ENCODE results near the gene MYRIP.

The MYRIP gene

DNA sequence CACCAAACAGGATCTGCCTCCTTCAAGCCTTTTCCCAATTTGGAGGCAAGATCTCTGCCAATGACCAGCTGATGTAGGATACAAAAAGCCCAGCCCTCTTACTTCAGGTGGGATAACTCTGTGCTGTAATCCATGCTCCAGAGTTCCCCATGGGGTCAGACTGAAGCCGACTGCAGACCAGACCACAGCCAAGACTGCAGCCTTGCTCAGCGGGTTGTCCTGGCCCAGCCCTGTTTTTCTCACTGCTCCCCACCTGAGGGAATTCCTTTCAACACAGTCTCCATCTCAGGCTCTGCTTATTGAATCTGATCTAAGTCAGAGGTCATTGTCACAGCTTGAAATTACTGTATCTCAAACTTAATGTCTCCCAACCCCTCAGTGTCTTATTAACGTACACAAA lies 207.0 kb downstream of the MYRIP start:
- Histone ChIP-seq H2AFZ (ENCODE audit: low read depth, low read length) (no peak overlapping the region), H3K27ac (ENCODE audit: low read length) (no peak overlapping the region), H3K79me2 (ENCODE audit: low read length) (no peaks in the 10 kb centered on the region), H4K20me1 (ENCODE audit: insufficient read depth, low read length) (no peaks in the 10 kb centered on the region), H3K4me2 (ENCODE audit: low read length) (no peak overlapping the region), H3K4me3 (ENCODE audit: low read length) (no peak overlapping the region), H3K4me1 (ENCODE audit: low read length) (peaks cover 10% of the 10 kb centered on the region), H3K27me3 (ENCODE audit: low read depth, low read length) (no peaks in the 10 kb centered on the region), H3K9me3 (ENCODE audit: insufficient read depth, low read length) (no peaks in the 10 kb centered on the region), H3K36me3 (replicated peaks; ENCODE audit: low read depth, low read length) (no peaks in the 10 kb centered on the region), H3K9ac (ENCODE audit: low read length) (no peak overlapping the region)
- TF ChIP-seq EZH2phosphoT487 (IDR thresholded peaks at IDR 0.05; ENCODE audit: low read depth): no peak
- TF ChIP-seq, protein P1, sequence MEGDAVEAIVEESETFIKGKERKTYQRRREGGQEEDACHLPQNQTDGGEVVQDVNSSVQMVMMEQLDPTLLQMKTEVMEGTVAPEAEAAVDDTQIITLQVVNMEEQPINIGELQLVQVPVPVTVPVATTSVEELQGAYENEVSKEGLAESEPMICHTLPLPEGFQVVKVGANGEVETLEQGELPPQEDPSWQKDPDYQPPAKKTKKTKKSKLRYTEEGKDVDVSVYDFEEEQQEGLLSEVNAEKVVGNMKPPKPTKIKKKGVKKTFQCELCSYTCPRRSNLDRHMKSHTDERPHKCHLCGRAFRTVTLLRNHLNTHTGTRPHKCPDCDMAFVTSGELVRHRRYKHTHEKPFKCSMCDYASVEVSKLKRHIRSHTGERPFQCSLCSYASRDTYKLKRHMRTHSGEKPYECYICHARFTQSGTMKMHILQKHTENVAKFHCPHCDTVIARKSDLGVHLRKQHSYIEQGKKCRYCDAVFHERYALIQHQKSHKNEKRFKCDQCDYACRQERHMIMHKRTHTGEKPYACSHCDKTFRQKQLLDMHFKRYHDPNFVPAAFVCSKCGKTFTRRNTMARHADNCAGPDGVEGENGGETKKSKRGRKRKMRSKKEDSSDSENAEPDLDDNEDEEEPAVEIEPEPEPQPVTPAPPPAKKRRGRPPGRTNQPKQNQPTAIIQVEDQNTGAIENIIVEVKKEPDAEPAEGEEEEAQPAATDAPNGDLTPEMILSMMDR (IDR thresholded peaks at IDR 0.05; ENCODE audit: low read depth, low read length): no peak

DNA sequence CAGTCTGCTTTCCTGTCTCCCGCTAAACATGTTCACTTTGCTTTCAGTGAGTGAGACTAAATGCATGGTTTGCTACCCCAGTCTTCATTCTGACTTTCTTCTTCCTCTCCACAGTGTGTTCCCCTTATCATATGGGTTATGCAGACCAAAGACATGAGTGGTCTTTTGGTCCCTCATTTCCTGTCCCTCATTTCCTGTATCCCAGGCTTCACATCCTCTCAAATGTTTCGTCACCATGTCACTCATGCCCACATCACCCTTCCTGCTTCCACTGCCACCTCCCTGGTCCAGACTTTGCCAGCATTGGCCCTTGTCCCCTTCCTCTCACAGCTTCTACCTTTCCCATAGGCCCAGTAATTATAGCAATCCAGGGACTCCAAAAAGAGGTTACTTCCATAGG lies 209.0 kb downstream of the MYRIP start:
- peak overlapping the region; percentile 0; the same call in 1 of the 2 replicates for H3K4me2 ChIP-seq (ENCODE audit: low read length)
- no peak overlapping the region for H3K4me3 ChIP-seq (ENCODE audit: low read length)
- H3K9me3 ChIP-seq (ENCODE audit: insufficient read depth, low read length): no peaks in the 10 kb centered on the region
- no peak overlapping the region for H3K27ac ChIP-seq (ENCODE audit: low read length)
- peaks cover 10% of the 10 kb centered on the region for H3K4me1 ChIP-seq (ENCODE audit: low read length)
- no peaks in the 10 kb centered on the region for H3K36me3 ChIP-seq (replicated peaks; ENCODE audit: low read depth, low read length)
- 0 out of 2 replicates have a peak, but pooled peaks cover 5% of the 10 kb centered on the region for H3K27me3 ChIP-seq (ENCODE audit: low read depth, low read length)
- no peak overlapping the region for H3K9ac ChIP-seq (ENCODE audit: low read length)
- H2AFZ ChIP-seq (ENCODE audit: low read depth, low read length): no peak overlapping the region
- no peaks in the 10 kb centered on the region for H3K79me2 ChIP-seq (ENCODE audit: low read length)
- no peak for TF ChIP-seq EZH2phosphoT487 (IDR thresholded peaks at IDR 0.05; ENCODE audit: low read depth)
- H4K20me1 ChIP-seq (ENCODE audit: insufficient read depth, low read length): no peaks in the 10 kb centered on the region

DNA sequence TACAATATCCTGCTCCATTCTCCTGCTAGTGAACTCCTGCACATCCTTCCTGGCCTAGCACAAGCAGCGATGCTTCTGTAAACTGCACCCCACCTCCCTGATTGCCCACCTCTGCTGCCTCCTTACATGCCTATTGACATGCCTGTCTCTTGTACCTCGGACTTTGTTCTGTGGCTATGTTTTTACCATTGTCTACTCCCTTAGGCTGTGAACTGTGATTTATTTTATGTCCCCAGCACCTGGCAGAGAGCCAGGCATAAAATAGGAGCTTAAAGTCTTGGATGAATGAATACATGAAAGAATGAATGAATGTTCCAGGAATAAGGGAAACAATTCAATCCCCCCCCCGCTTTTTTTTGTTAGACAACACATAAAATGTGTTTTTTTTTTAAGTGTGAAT lies 210.0 kb downstream of the MYRIP start:
- Histone ChIP-seq H3K4me2 (ENCODE audit: low read length) (no peak overlapping the region), H3K9me3 (ENCODE audit: insufficient read depth, low read length) (no peaks in the 10 kb centered on the region), H3K4me3 (ENCODE audit: low read length) (no peak overlapping the region)

DNA sequence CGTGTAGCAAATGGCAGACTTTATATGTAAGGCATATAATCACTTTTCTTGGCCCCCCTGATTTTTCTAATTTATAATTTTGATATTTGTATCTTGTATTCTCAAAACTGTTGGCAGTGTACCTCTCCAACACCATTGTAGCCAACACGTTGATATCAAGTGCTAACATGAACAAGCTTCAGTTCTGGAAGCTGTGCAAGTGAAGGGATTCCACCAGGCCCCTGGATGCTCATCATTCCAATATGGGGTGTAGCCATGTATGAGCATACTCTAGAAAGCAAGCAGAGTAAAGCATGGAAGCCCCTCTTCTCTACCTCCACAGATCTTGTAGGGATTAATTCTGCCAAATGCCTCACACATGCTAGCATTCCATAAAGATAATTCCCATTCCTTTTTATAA lies 211.3 kb downstream of the MYRIP start:
- no peaks in the 10 kb centered on the region for H3K36me3 ChIP-seq (replicated peaks; ENCODE audit: low read depth, low read length)
- TF ChIP-seq, protein P1 (IDR thresholded peaks at IDR 0.05; ENCODE audit: low read depth, low read length): no peak
- TF ChIP-seq EZH2phosphoT487 (IDR thresholded peaks at IDR 0.05; ENCODE audit: low read depth): no peak
- no peaks in the 10 kb centered on the region for H4K20me1 ChIP-seq (ENCODE audit: insufficient read depth, low read length)
- H3K79me2 ChIP-seq (ENCODE audit: low read length): no peaks in the 10 kb centered on the region
- H3K27me3 ChIP-seq (ENCODE audit: low read depth, low read length): 0 out of 2 replicates have a peak, but pooled peaks cover 5% of the 10 kb centered on the region
- H3K4me3 ChIP-seq (ENCODE audit: low read length): no peak overlapping the region
- H2AFZ ChIP-seq (ENCODE audit: low read depth, low read length): no peak overlapping the region
- no peak overlapping the region for H3K27ac ChIP-seq (ENCODE audit: low read length)
- H3K4me1 ChIP-seq (ENCODE audit: low read length): peaks cover 10% of the 10 kb centered on the region
- H3K9ac ChIP-seq (ENCODE audit: low read length): no peak overlapping the region
- no peaks in the 10 kb centered on the region for H3K9me3 ChIP-seq (ENCODE audit: insufficient read depth, low read length)
- H3K4me2 ChIP-seq (ENCODE audit: low read length): no peak overlapping the region

More for the DNA sequence above, 210.0 kb downstream of the MYRIP start:
- no peaks in the 10 kb centered on the region for H4K20me1 ChIP-seq (ENCODE audit: insufficient read depth, low read length)
- H2AFZ ChIP-seq (ENCODE audit: low read depth, low read length): no peak overlapping the region
- peaks cover 10% of the 10 kb centered on the region for H3K4me1 ChIP-seq (ENCODE audit: low read length)
- H3K36me3 ChIP-seq (replicated peaks; ENCODE audit: low read depth, low read length): no peaks in the 10 kb centered on the region
- 0 out of 2 replicates have a peak, but pooled peaks cover 5% of the 10 kb centered on the region for H3K27me3 ChIP-seq (ENCODE audit: low read depth, low read length)
- no peak overlapping the region for H3K27ac ChIP-seq (ENCODE audit: low read length)
- no peak overlapping the region for H3K9ac ChIP-seq (ENCODE audit: low read length)
- H3K79me2 ChIP-seq (ENCODE audit: low read length): no peaks in the 10 kb centered on the region
- TF ChIP-seq EZH2phosphoT487 (IDR thresholded peaks at IDR 0.05; ENCODE audit: low read depth): no peak
- TF ChIP-seq, protein P1 (IDR thresholded peaks at IDR 0.05; ENCODE audit: low read depth, low read length): no peak

Measured in OCI-LY3 (cell line).